ENCODE measurements around the gene RIMKLA. TPM values are rescaled to one million over a fixed set of nuclear protein-coding genes. Genes with fewer than 3 reads are reported as not detected.

RIMKLA gene
- total and polyA plus RNA-seq, 2 donors (not counting 3 experiments of a cell fraction or from before 2014, with no cell fraction given) = 0.01 TPM; not detected in 1

DNA sequence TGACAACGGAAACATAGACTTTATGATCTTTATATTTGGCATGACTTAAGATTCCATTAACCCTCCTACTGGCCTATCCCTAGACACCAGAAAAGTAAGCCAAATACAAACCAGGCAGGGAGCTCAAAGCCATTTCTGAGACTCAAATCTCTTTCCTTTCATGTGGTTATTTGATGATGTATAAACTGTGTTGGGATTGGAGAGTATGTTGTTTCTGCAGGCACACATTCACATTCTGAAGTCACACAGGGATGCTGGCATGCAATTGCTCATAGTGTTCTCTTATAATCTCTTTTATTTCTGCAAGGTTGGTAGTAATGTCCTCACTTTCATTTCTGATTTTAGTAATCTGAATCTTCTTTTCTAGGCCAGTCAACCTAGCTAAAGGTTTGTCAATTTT lies 69.5 kb downstream of the RIMKLA start:
- intact Hi-C loops (cut with micrococcal nuclease) = no loop called here
- no peak overlapping the region for H3K9ac ChIP-seq (replicated peaks; ENCODE audit: extremely low read depth, insufficient read depth, low read length)
- no peaks in the 10 kb centered on the region for H3K36me3 ChIP-seq (ENCODE audit: control insufficient read depth in 2 of 2, extremely low read depth in 1 of 2, insufficient read depth in 2 of 2, low read length in 2 of 2)
- no peak overlapping the region for H3K4me2 ChIP-seq (ENCODE audit: insufficient read depth, low read length)
- H3K4me3 ChIP-seq (replicated peaks in 1 of 3; ENCODE audit: insufficient read depth in 1 of 3, low read depth in 1 of 3, low read length in 3 of 3) = no peak overlapping the region
- no peak overlapping the region for H3K27ac ChIP-seq (ENCODE audit: insufficient read depth, low read depth, low read length)
- no peaks in the 10 kb centered on the region for H3K27me3 ChIP-seq (ENCODE audit: control insufficient read depth in 2 of 2, insufficient read depth in 2 of 2, low read length in 2 of 2)
- H3K4me1 ChIP-seq (ENCODE audit: control insufficient read depth, extremely low read depth, insufficient read depth, low read length) = no peaks in the 10 kb centered on the region
- ChIA-PET CTCF (interaction anchor here (1.1 kb wide), 1 partner anchor 46 kb away, joined by 3 read pairs; no protein-coding TSS in a partner anchor), POLR2A (no interaction called here)
- FAIRE-seq = no peak
- TF ChIP-seq CTCF (IDR thresholded peaks at IDR 0.05; ENCODE audit: extremely low read depth in 1 of 2, insufficient read depth in 1 of 2, low read depth in 1 of 2, low read length in 2 of 2) = no peak
- no peaks in the 10 kb centered on the region for H3K79me2 ChIP-seq (ENCODE audit: control insufficient read depth, insufficient read depth, low read length)
- dilution Hi-C loops (cut with MboI; ENCODE audit: extremely low pct_ligation_motif_present, low sequenced_read_pairs) = no loop called here
- H3K9me1 ChIP-seq (replicated peaks; ENCODE audit: control insufficient read depth, extremely low read depth, insufficient read depth, low read length) = no peaks in the 10 kb centered on the region
- no TSS peak for BruUV-seq (replicated peaks)
- no peaks in the 10 kb centered on the region for H3K9me3 ChIP-seq (replicated peaks; ENCODE audit: control insufficient read depth, insufficient read depth, low read length)
- DNase-seq (ENCODE audit: low read depth, low spot score) = no peak
- H4K20me1 ChIP-seq (replicated peaks; ENCODE audit: control insufficient read depth, extremely low read depth, insufficient read depth, low read length) = no peaks in the 10 kb centered on the region
- no peak overlapping the region for H2AFZ ChIP-seq (ENCODE audit: low read depth, low read length)

- no peak overlapping the region for H3K4me3 ChIP-seq (replicated peaks in 1 of 3; ENCODE audit: insufficient read depth in 1 of 3, low read depth in 1 of 3, low read length in 3 of 3)
- no peaks in the 10 kb centered on the region for H4K20me1 ChIP-seq (replicated peaks; ENCODE audit: control insufficient read depth, extremely low read depth, insufficient read depth, low read length)
- no peaks in the 10 kb centered on the region for H3K27me3 ChIP-seq (ENCODE audit: control insufficient read depth in 2 of 2, insufficient read depth in 2 of 2, low read length in 2 of 2)
- no peaks in the 10 kb centered on the region for H3K9me3 ChIP-seq (replicated peaks; ENCODE audit: control insufficient read depth, insufficient read depth, low read length)
- ChIA-PET POLR2A (no interaction called here), CTCF (no interaction called here)
- no peak overlapping the region for H2AFZ ChIP-seq (ENCODE audit: low read depth, low read length)
- dilution Hi-C loops (cut with MboI; ENCODE audit: extremely low pct_ligation_motif_present, low sequenced_read_pairs) = no loop called here
- H3K4me1 ChIP-seq (ENCODE audit: control insufficient read depth, extremely low read depth, insufficient read depth, low read length) = peaks cover 5% of the 10 kb centered on the region
- H3K79me2 ChIP-seq (ENCODE audit: control insufficient read depth, insufficient read depth, low read length) = no peaks in the 10 kb centered on the region
- no TSS peak for BruUV-seq (replicated peaks)
- TF ChIP-seq, protein P1, sequence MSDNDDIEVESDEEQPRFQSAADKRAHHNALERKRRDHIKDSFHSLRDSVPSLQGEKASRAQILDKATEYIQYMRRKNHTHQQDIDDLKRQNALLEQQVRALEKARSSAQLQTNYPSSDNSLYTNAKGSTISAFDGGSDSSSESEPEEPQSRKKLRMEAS (IDR thresholded peaks at IDR 0.05; ENCODE audit: insufficient read depth, insufficient read length) = no peak
- TF ChIP-seq CTCF (IDR thresholded peaks at IDR 0.05; ENCODE audit: extremely low read depth in 1 of 2, insufficient read depth in 1 of 2, low read depth in 1 of 2, low read length in 2 of 2) (no peak), FOS (IDR thresholded peaks at IDR 0.05; ENCODE audit: borderline replicate concordance, insufficient read depth, low read length) (no peak), MYC (IDR thresholded peaks at IDR 0.05; ENCODE audit: low read depth, low read length) (no peak), GATA2 (IDR thresholded peaks at IDR 0.05; ENCODE audit: insufficient read depth, insufficient read length, low read depth, low read length) (no peak), POLR2A (IDR thresholded peaks at IDR 0.05; ENCODE audit: low read depth, low read length) (no peak)
- H3K4me2 ChIP-seq (ENCODE audit: insufficient read depth, low read length) = no peak overlapping the region
- DNase-seq (ENCODE audit: low read depth, low spot score) (no peak), FAIRE-seq (no peak)
- no peak overlapping the region for H3K27ac ChIP-seq (ENCODE audit: insufficient read depth, low read depth, low read length)
- intact Hi-C loops (cut with micrococcal nuclease) = no loop called here
- no peak overlapping the region for H3K9ac ChIP-seq (replicated peaks; ENCODE audit: extremely low read depth, insufficient read depth, low read length)
- no peaks in the 10 kb centered on the region for H3K9me1 ChIP-seq (replicated peaks; ENCODE audit: control insufficient read depth, extremely low read depth, insufficient read depth, low read length)
- H3K36me3 ChIP-seq (ENCODE audit: control insufficient read depth in 2 of 2, extremely low read depth in 1 of 2, insufficient read depth in 2 of 2, low read length in 2 of 2) = no peaks in the 10 kb centered on the region
Observed at GRCh38 chr1:42453386-42453785, 72.8 kb downstream of the RIMKLA start.
